Stromal cell of bone marrow (primary cell): Measurements from ENCODE around the gene SLAIN2.
"Not testable (repeated sequence)": the region's sequence is repeated elsewhere in the genome, so short reads cannot be mapped to it uniquely, and the experiment has no call there.

Experiments used
- DNase-seq: peaks from one replicate; pipeline ENCODE4 v3.0.0-alpha.2; 2012; ENCODE audit warnings: low read depth

Gene SLAIN2

GRCh38 chr4:48370260-48371134 is 29.2 kb downstream of the SLAIN2 start:
- DNase-seq: no peak

DNA sequence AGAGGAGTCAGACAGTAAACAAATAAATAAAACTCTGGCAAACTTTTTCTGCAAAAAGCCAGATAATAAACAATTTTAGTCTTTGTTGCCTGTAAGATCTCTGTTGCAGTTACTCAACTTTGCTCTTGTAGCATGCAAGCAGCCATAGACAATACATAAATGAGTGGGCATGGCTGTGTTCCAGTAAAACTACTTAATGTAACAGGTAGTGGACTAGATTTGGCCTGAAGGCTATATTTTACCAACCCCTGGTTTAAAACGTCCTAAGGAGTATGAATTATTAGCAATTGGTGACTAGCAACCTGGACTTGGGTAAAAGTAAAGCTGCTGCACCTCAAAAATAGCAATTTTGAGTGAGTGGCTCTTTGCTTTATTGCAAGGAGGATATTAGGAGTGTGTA is 30.9 kb downstream of the SLAIN2 start:
- no peak for DNase-seq

DNA sequence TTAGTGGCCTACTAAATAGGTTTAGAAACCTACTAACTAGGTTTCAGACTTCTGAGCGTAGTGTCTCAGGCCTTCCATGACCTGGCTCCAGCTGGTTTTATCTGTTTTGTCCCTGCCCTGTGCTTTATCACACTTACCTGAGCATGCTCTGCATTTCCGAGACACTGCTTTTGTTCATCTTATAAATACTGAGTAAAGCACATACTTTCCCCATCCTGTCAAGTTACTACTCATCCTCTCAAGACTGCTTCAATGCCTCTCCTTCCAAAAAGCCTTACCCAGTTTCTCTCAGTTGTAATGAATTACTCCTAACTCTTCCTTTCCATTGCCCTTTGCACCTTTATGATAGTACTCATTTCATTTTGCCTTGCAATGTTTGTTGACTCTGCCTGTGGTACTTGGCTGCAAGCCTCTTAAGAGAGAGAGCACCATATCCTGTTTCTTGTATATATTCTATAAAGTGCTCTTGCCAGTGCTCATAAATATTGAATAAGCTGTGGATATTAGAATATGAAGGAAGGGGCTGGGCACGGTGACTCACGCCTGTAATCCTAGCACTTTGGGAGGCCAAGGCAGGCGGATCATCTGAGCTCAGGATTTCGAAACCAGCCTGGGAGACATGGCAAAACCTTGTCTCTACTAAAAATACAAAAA is 34.4 kb downstream of the SLAIN2 start:
- DNase-seq: peak; percentile 63

DNA sequence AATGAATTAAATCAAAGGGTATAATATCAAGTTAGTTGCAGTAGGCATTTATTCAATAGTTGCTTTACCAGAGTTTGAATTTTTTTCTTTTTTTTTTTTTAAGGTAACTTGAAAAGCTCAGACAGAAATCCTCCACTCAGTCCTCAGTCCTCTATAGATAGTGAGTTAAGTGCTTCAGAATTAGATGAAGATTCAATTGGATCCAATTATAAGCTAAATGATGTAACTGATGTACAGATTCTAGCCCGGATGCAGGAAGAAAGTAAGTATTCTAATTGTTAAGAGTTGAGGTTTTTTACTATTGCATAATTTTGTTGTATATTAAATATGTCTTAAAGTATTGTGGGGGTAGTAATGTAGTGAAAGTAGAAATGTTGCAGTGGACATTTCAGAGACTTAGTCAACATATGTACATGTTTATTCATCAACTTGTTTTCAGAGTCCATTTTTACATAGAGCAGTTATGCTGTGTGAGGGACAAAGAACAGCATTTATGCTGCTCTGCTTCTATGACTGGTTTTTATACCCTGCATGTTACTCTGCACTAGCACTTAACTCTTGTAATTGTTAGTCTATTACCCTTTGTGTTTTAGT is 38.4 kb downstream of the SLAIN2 start:
- DNase-seq: no peak

- DNase-seq: no peak
Measured at GRCh38 chr4:48380583-48381167, 39.3 kb downstream of the SLAIN2 start.

- DNase-seq: peak; percentile 28
Measured at GRCh38 chr4:48388525-48389154, 47.3 kb downstream of the SLAIN2 start.

GRCh38 chr4:48396043-48396442 is 54.7 kb downstream of the SLAIN2 start:
- no peak for DNase-seq

- no peak for DNase-seq
Measured at GRCh38 chr4:48400416-48400815, 59.1 kb downstream of the SLAIN2 start.

DNA sequence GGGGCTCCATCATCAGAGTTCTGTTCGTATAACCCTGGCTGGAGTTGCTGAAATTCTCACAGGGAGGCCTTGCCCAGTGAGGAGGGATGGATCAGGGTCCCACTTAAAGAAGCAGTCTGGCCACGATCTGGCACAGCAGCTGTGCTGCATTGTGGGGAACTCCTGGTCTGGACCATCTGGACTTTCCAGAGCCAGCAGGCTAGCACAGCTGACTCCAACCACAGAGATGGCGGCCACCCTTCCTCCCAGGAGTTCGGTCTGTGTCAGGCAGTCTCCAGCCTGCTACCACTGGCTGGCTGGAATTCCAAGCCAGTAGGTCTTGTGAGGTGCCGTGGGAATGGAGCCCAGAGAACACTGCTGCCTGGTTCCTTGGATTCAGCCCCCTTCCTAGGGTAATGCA is 62.0 kb downstream of the SLAIN2 start:
- DNase-seq: no peak

DNA sequence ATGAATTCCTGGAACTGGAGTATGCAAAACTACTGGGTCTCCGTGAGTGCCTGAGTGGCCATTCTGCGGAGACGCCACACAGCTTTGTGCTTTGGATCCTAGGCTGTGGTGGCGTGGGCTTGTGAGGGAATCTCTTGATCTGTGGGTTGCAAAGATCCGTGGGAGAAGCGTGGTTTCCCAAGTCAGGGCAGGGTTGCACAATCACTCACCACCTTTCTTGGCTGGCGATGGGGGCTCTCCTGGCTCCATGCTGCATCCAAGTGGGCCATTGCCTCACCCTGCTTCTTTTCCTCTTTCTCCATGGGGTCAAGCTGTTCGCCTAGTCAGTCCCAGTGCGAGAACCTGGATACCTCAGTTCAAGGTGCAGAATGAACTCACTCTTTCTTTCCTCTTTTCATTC is 62.5 kb downstream of the SLAIN2 start:
- DNase-seq: no peak

DNA sequence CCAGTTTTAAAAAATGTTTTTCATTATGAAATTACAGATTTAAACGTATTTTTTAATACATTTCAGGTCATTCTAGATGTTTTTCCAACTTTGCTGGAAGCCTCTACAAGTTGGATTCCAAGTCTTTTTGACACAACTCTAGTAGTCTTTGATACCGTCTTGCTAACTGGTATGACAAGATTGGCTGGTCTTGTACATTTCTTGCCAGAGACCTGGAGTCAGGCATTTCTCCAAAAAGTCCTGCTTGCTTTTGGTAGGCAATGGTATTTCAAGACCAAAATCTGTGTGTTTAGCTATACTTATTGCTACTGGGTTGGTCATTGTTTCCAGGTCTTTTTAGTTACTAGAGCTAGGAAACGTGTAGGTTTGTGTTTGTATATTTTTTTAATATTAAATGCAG is 64.6 kb downstream of the SLAIN2 start:
- DNase-seq: no peak

DNA sequence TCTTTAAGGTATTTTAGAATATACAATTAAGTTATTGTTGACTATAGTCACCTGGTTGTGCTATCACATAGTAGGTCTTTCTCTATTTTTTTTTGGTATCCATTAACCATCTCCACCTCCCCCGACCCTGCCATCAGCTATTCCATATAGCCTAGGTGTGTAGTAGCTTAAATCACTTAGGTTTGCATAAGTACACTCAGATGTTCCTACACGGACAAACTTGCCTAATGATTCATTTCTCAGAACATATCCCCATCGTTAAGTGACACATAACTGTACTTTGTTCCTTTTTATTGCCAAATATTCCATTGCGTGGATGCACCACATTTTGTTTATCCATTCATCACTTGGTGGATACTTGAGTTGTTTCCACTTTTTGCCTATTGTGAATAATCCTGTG is 67.9 kb downstream of the SLAIN2 start:
- DNase-seq: no peak

DNA sequence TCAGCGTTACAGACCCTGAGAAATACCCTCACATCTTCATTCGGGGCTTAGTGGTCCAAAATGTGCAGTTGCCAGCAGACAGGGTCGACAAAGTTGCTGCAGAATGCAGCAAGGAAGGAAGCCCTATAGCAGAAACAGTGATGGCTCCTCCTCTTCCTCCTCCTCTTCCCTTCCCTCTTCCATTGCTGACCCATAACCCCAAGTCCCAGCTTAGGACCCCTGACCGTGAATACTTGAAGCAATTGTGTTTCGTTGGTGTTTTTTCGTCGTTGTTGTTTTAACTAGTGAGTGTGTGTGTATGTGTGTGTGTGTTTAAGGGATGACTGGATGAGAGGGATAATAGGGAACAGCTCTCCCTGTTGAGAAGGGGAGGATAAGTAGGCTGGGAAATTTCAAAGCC is 69.5 kb downstream of the SLAIN2 start:
- no peak for DNase-seq

GRCh38 chr4:48420144-48420543 is 78.8 kb downstream of the SLAIN2 start:
- no peak for DNase-seq

- no peak for DNase-seq
Measured at GRCh38 chr4:48421101-48421500, 79.8 kb downstream of the SLAIN2 start.

DNA sequence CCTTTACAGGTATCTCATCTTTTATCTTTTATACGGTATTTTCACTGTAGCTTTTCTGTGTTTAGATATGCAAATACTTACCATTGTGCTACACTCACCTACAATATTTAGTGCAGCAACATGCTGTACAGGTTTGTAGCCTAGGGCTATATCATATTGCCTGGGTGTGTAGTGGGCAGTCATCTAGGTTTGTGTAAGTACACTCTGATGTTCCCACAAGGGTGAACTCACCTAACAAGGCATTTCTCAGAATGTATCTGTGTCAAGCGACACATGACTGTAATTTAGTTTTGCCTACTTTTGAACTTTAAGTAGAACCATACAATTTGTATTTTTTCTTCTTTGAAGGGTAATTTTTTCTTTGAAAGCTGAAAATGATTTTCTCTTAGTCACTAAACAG is 87.6 kb downstream of the SLAIN2 start:
- no peak for DNase-seq

DNA sequence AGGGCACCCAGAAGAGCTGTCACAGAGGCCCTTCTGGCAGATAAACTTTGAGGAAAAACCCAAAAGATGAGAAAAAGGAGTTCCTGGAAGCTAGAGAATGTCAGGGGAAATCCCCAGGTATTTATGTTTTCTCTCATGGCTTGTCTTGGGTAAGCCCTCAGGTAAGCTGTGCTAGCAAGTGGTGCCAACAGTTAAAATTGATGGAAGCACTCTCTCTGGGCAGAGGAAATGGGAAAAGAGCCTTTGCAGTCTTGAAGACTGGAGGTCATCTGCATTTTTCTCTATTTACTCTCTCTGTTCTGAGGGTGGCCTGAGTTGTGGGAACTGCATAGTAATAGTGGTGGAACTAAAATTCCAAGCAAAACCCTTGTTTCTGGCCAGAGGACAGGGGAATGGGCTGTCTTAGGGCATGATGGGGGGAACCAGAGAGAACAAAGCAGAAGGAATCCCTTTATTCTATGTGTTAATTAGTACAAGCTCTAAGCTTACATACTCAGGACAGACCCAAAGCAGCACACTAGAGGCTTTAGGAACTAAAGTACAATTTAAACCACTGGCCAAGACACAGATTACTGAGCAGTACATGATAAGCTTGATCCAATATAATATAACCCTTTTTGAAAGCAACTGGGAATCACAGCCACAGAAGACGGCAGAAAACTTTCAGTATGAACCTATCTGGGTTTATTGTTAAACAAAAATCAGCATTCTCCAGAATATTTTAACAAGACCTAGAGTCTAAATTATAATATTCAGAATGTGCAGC is 88.6 kb downstream of the SLAIN2 start:
- DNase-seq: no peak

- no peak for DNase-seq
Measured at GRCh38 chr4:48431401-48431800, 90.1 kb downstream of the SLAIN2 start.

DNA sequence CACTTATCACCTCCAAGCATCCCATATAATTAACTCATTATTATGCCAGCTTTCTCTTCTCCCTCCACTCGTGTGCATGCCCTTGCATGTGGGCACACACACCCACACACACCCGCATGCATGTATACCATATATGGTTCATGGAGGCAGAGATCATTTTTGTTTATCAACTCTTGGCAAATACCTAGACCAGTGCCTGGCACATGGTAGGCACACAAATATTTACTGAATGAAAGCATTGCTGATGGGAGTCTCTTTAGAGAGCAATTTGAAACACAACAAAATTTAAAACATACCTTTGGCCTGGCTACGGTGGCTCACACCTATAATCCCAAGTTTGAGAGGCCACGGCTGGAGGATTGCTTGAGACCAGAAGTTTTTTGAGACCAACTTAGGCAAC is 90.7 kb downstream of the SLAIN2 start:
- DNase-seq: no peak

DNA sequence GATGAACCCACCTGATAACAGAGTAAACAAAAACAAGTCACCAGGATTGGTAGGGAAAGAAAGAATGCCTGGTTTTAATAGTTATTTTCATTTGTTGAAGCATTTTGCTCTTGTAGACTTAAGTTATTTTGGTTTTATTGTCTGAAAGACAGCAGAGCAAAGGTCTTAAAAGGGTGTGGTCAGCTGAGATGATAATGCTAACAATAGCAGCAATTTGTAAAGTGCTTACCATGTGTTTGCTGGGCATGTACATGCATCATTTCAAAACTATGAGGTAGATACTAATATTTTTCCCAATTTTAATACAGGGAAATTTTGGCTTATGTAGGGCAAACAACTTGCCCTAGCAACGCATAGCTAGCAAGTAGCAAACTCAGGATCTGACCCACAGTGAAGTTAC is 95.0 kb downstream of the SLAIN2 start:
- no peak for DNase-seq

DNA sequence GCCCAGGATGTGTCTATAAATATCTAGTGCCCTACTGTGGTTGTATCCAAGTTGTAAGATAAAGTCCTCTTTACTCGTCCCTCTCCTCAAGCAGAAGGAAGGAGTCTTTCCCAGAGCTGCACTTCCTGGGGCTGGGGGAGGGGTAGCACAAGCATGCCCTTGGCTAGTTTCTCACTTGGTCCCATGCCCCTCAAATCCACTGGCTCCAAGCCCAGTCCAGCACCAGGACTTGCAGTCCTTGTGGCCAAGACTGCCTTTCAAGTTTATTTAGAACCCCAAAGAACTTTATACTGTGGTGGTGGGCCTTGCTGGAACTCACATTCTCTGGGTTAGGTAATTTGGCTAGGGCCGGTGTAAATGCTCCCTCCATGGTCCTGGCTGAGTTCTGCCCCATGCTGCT is 98.7 kb downstream of the SLAIN2 start:
- DNase-seq: no peak

DNA sequence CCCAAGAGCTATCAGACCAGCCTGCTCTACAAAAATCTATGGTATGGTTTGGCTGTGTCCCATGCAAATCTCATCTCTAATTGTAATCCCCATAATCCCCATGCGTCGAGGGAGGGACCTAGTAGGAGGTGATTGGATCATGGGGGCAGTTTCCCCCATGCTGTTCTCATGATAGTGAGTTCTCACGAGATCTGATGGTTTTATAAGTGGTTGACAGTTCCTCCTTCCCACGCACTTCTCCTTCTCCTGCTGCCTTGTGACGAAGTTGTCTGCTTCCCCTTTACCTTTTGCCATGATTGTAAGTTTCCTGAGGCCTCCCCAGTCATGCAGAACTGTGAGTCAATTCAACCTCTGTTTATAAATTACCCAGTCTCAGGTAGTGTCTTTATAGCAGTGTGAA is 99.6 kb downstream of the SLAIN2 start:
- not testable (repeated sequence) for DNase-seq
